Measurements from ENCODE around the gene RBM26. TPM values are rescaled to one million over a fixed set of nuclear protein-coding genes. Genes with fewer than 3 reads are reported as not detected.
A peak's percentile ranks its signal among the peaks of the same experiment; 100 is the strongest.

RBM26 gene
- total and polyA plus RNA-seq, 2 of the 4 experiments (the other 2 are of a cell fraction): 17.6 to 18.1 TPM

DNA sequence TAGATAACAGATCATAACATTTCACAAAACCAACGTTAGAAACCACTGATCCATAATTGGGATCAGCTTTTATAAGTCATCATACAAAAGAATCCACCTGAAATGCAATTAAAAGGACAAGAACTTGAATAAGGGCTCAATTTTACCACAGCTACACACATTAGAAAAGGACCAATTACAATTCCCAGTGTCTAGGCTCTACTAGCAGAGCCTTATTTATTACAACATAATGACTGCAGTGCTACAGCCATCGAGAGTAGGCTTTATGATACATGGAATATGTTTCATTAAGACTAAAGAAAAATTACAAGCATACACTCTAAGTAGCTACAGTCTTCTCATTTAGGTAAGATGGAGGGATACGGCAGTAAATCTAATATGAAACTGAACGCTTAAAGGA is 2.9 kb downstream of the RBM26 start:
- intact Hi-C loops (cut with micrococcal nuclease): no loop called here

More for the DNA sequence above, 2.9 kb downstream of the RBM26 start:
- H3K27ac ChIP-seq (ENCODE audit: insufficient read depth, low read length): no peak overlapping the region
- no TSS peak for BruUV-seq (replicated peaks)
- H3K4ac ChIP-seq (ENCODE audit: low read depth, low read length): no peak overlapping the region
- no peaks in the 10 kb centered on the region; the same call in 1 of the 2 replicates for H3K9me1 ChIP-seq (ENCODE audit: insufficient read depth, low read length)
- H3K9me3 ChIP-seq (ENCODE audit: control insufficient read depth, insufficient read depth, low read length): no peaks in the 10 kb centered on the region
- H3K4me3 ChIP-seq (ENCODE audit: insufficient read depth, low read depth, low read length): no peak overlapping the region
- no CpG with 5 or more reads among the region's 4 CpGs for WGBS, 2 experiments (ENCODE audit: extremely low coverage in 2 of 2, insufficient read length in 1 of 2)
- H3K9ac ChIP-seq (ENCODE audit: low read depth, low read length): no peak overlapping the region
- peaks cover 3% of the 10 kb centered on the region; the same call in 1 of the 2 replicates for H3K4me1 ChIP-seq (ENCODE audit: control insufficient read depth, insufficient read depth, low read length)
- TF ChIP-seq, protein P1, sequence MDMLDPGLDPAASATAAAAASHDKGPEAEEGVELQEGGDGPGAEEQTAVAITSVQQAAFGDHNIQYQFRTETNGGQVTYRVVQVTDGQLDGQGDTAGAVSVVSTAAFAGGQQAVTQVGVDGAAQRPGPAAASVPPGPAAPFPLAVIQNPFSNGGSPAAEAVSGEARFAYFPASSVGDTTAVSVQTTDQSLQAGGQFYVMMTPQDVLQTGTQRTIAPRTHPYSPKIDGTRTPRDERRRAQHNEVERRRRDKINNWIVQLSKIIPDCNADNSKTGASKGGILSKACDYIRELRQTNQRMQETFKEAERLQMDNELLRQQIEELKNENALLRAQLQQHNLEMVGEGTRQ (IDR thresholded peaks at IDR 0.05; ENCODE audit: low read depth, low read length): no peak
- no peak for TF ChIP-seq POLR2A (IDR thresholded peaks at IDR 0.05; ENCODE audit: low read depth, low read length)
- TF ChIP-seq CEBPB (IDR thresholded peaks at IDR 0.05; ENCODE audit: low read depth, low read length): no peak
- no peak for TF ChIP-seq MAFK (IDR thresholded peaks at IDR 0.05; ENCODE audit: low read depth, low read length)
- TF ChIP-seq MXI1 (IDR thresholded peaks at IDR 0.05; ENCODE audit: borderline replicate concordance, low read depth, low read length): no peak
- TF ChIP-seq RCOR1 (IDR thresholded peaks at IDR 0.05; ENCODE audit: insufficient replicate concordance, low read length): no peak
- TF ChIP-seq FOS (IDR thresholded peaks at IDR 0.05; ENCODE audit: low read depth, low read length): no peak
- no peak for TF ChIP-seq MAZ (IDR thresholded peaks at IDR 0.05; ENCODE audit: borderline replicate concordance, low read depth, low read length)
- TF ChIP-seq SMC3 (IDR thresholded peaks at IDR 0.05; ENCODE audit: low read depth, low read length): no peak
- TF ChIP-seq BHLHE40 (IDR thresholded peaks at IDR 0.05; ENCODE audit: low read depth, low read length): no peak
- ATAC-seq (ENCODE audit: low read depth) (no peak), DNase-seq (no peak)
- no peak overlapping the region for H3K14ac ChIP-seq (replicated peaks; ENCODE audit: low read depth, low read length)
- peak overlapping the region; percentile 48; the same call in 1 of the 2 replicates for H3K23ac ChIP-seq (ENCODE audit: low read depth, low read length)
- no peak overlapping the region for H2AK5ac ChIP-seq (ENCODE audit: low read depth, low read length)
- H3K27me3 ChIP-seq (ENCODE audit: control insufficient read depth, insufficient read depth, low read length): no peaks in the 10 kb centered on the region
- CTCF ChIA-PET: interaction anchor here (0.9 kb wide), 1 partner anchor 21 kb away, joined by 3 read pairs; no protein-coding TSS in a partner anchor
- dilution Hi-C loops (cut with HindIII; ENCODE audit: low sequenced_read_pairs, unreplicated experiment): no loop called here
- no peak overlapping the region for H2BK120ac ChIP-seq (ENCODE audit: low read depth, low read length)
- peaks cover 2% of the 10 kb centered on the region; the same call in 1 of the 2 replicates for H3K36me3 ChIP-seq (ENCODE audit: control insufficient read depth, insufficient read depth, low read length)
- H4K91ac ChIP-seq (ENCODE audit: insufficient read depth, low read depth, low read length): no peak overlapping the region
- peaks cover 17 to 50% of the 10 kb centered on the region in 2 experiments for H3K79me1 ChIP-seq (ENCODE audit: low read depth in 1 of 2, low read length in 2 of 2)
- H2BK15ac ChIP-seq (ENCODE audit: low read depth, low read length): no peak overlapping the region
- peaks cover 33% of the 10 kb centered on the region for H4K20me1 ChIP-seq (ENCODE audit: insufficient read depth, low read length)
- no peak overlapping the region for H4K5ac ChIP-seq (ENCODE audit: low read depth, low read length)
- POLR2A ChIA-PET (ENCODE audit: unreplicated experiment): no interaction called here
- in situ Hi-C loops (cut with MboI; ENCODE audit: low sequenced_read_pairs): loop anchor here (25.0 kb wide), 1 partner anchor 934 kb away; the partner anchor contains the start of gene SPRY2
- H2BK5ac ChIP-seq (ENCODE audit: low read depth, low read length, poor library complexity, severe bottlenecking): no peak overlapping the region
- peak overlapping the region; percentile 19; the same call in 1 of the 2 replicates for H3K4me2 ChIP-seq (ENCODE audit: low read depth, low read length)
- no peak overlapping the region for H3K18ac ChIP-seq (ENCODE audit: low read depth, low read length)
- no peak overlapping the region for H2AFZ ChIP-seq (replicated peaks; ENCODE audit: low read length, poor library complexity)
- H2BK20ac ChIP-seq (ENCODE audit: low read depth, low read length): no peak overlapping the region
- H3K56ac ChIP-seq (ENCODE audit: extremely low read depth, insufficient read depth, low read length): no peak overlapping the region
- H2AK9ac ChIP-seq (replicated peaks; ENCODE audit: low read depth, low read length, poor library complexity): no peak overlapping the region
- H4K8ac ChIP-seq (ENCODE audit: low read depth in 2 of 2, low read length in 2 of 2): no peak overlapping the region

All from IMR-90 (cell line).